Caco-2 (cell line): ENCODE results near the gene CGB8. TPM values are rescaled to one million over a fixed set of nuclear protein-coding genes. Genes with fewer than 3 reads are reported as not detected.

Experiments
- BruUV-seq: library from RNA; stranded (reverse); fragments of 400-500 nt; replicated peaks from 2 replicates; lab custom pipeline; 2021; lab: Mats Ljungman, UMichigan
- CTCF ChIA-PET: fragments of 300-600 bp; sonication (Branson Sonifier 250); formaldehyde crosslinking; loops from one replicate; lab custom pipeline; 2022; ENCODE audit warnings: antibody characterized with exemption; lab: Charles Lee
- POLR2A ChIA-PET: fragments of 300-600 bp; sonication (Branson Sonifier 250); formaldehyde crosslinking; loops from one replicate; lab custom pipeline; 2022; ENCODE audit warnings: antibody characterized with exemption; lab: Charles Lee
- DNase-seq, 2 experiments: peaks; one replicate each; pipeline versions ENCODE4 v3.0.0 to v3.0.0-alpha.2; 2020 to 2022
- H3K27me3 ChIP-seq: replicated peaks from 2 replicates; pipeline ENCODE4 v1.6.0; 2011; ENCODE audit warnings: low read length; ENCODE audit not compliant: control insufficient read depth, insufficient read depth
- H3K36me3 ChIP-seq: 2 replicates; pipeline ENCODE4 v1.5.1; 2011; ENCODE audit warnings: low read length; ENCODE audit not compliant: control insufficient read depth, insufficient read depth
- H3K4me1 ChIP-seq: fragments of 250-450 bp; sonication (Bioruptor Pico); 2 replicates; pipeline ENCODE4 v1.5.1; 2020; ENCODE audit warnings: mild to moderate bottlenecking
- H3K4me3 ChIP-seq: 2 replicates; pipeline ENCODE4 v1.5.1; 2011; ENCODE audit warnings: low read depth, mild to moderate bottlenecking, control low read depth, low read length
- H3K9me3 ChIP-seq: fragments of 250-450 bp; sonication (Bioruptor Pico); 2 replicates; pipeline ENCODE4 v1.5.1; 2020; ENCODE audit warnings: mild to moderate bottlenecking, moderate library complexity
- H3K27ac Mint-ChIP-seq: one replicate; pipeline ENCODE4 v1.8.0; 2022; ENCODE audit warnings: mixed read lengths; ENCODE audit not compliant: unreplicated experiment
- H3K27me3 Mint-ChIP-seq: one replicate; pipeline ENCODE4 v1.8.0; 2022; ENCODE audit warnings: mixed read lengths; ENCODE audit not compliant: insufficient read depth, unreplicated experiment
- H3K36me3 Mint-ChIP-seq: one replicate; pipeline ENCODE4 v1.8.0; 2022; ENCODE audit warnings: mild to moderate bottlenecking, mixed read lengths; ENCODE audit not compliant: insufficient read depth, unreplicated experiment
- H3K4me1 Mint-ChIP-seq: one replicate; pipeline ENCODE4 v1.8.0; 2022; ENCODE audit warnings: low read depth, mixed read lengths; ENCODE audit not compliant: unreplicated experiment
- H3K4me3 Mint-ChIP-seq: one replicate; pipeline ENCODE4 v1.8.0; 2022; ENCODE audit warnings: mild to moderate bottlenecking, moderate library complexity, mixed read lengths; ENCODE audit not compliant: unreplicated experiment
- H3K9me3 Mint-ChIP-seq: one replicate; pipeline ENCODE4 v1.8.0; 2022; ENCODE audit warnings: mixed read lengths; ENCODE audit not compliant: unreplicated experiment
- CTCF ChIP-seq, 2 experiments: fragments of 200-600 bp in 1 of 2; IDR thresholded peaks; 1 replicate in 1 of 2; 2 replicates in 1 of 2; pipeline versions ENCODE4 v1.5.1 to v1.8.0; 2011 to 2022; ENCODE audit warnings: antibody characterized with exemption in 1 of 2, control low read depth in 1 of 2, inconsistent platforms in 1 of 2, low read depth in 1 of 2, low read length in 1 of 2, mild to moderate bottlenecking in 1 of 2, moderate library complexity in 1 of 2; ENCODE audit not compliant: insufficient read depth in 1 of 2, severe bottlenecking in 1 of 2, unreplicated experiment in 1 of 2
- intact Hi-C: fragments of 100-400 bp; cut with micrococcal nuclease; formaldehyde crosslinking; loops from one replicate; pipeline ENCODE4 v1.10.0; 2022; ENCODE audit not compliant: unreplicated experiment
- total RNA-seq: library from RNA; stranded (reverse); gene quantifications from 2 replicates; pipeline ENCODE4 v1.2.3, GENCODE V29; 2022

Gene CGB8
- total RNA-seq, 1 experiment from 2014 or later: not detected

- ChIA-PET CTCF (interaction anchor here (1.4 kb wide), 1 partner anchor 10 kb away, joined by 6 read pairs; no protein-coding TSS in a partner anchor), POLR2A (no interaction called here)
- intact Hi-C loops: no loop called here
- Mint-ChIP-seq H3K27me3 (no peaks in the 10 kb centered on the region), H3K4me1 (no peaks in the 10 kb centered on the region), H3K4me3 (no peak overlapping the region), H3K9me3 (no peaks in the 10 kb centered on the region), H3K27ac (no peak overlapping the region), H3K36me3 (peaks cover 44% of the 10 kb centered on the region)
- TF ChIP-seq CTCF (IDR thresholded peaks at IDR 0.05; ENCODE audit: insufficient read depth in 1 of 2, low read depth in 1 of 2, low read length in 1 of 2, severe bottlenecking in 1 of 2, unreplicated experiment in 1 of 2): no peak
- Histone ChIP-seq H3K9me3 (no peaks in the 10 kb centered on the region), H3K4me3 (no peak overlapping the region), H3K27me3 (no peaks in the 10 kb centered on the region), H3K36me3 (peaks cover 1% of the 10 kb centered on the region; the same call in 1 of the 2 replicates), H3K4me1 (no peaks in the 10 kb centered on the region)
- BruUV-seq: no TSS peak
- no peak for DNase-seq
Measured at GRCh38 chr19:49009828-49010227, 39.1 kb downstream of the CGB8 start.

- H3K27ac Mint-ChIP-seq: no peak overlapping the region
- H3K4me3 Mint-ChIP-seq: no peak overlapping the region
- no peaks in the 10 kb centered on the region for H3K4me1 Mint-ChIP-seq
- no peaks in the 10 kb centered on the region for H3K9me3 Mint-ChIP-seq
- DNase-seq: no peak
- no peak for TF ChIP-seq CTCF (IDR thresholded peaks at IDR 0.05; ENCODE audit: insufficient read depth in 1 of 2, low read depth in 1 of 2, low read length in 1 of 2, severe bottlenecking in 1 of 2, unreplicated experiment in 1 of 2)
- Histone ChIP-seq H3K4me3 (no peak overlapping the region), H3K4me1 (no peaks in the 10 kb centered on the region), H3K27me3 (no peaks in the 10 kb centered on the region), H3K36me3 (peaks cover 1% of the 10 kb centered on the region; the same call in 1 of the 2 replicates), H3K9me3 (no peaks in the 10 kb centered on the region)
- ChIA-PET CTCF (interaction anchor here (1.4 kb wide), 1 partner anchor 91 kb away, joined by 3 read pairs; no protein-coding TSS in a partner anchor), POLR2A (no interaction called here)
- intact Hi-C loops: no loop called here
- peaks cover 62% of the 10 kb centered on the region for H3K36me3 Mint-ChIP-seq
- H3K27me3 Mint-ChIP-seq: no peaks in the 10 kb centered on the region
- no TSS peak for BruUV-seq
Measured at GRCh38 chr19:49006905-49007304, 42.0 kb downstream of the CGB8 start.

GRCh38 chr19:49004964-49005614 lies 43.8 kb downstream of the CGB8 start:
- H3K36me3 Mint-ChIP-seq: peaks cover 66% of the 10 kb centered on the region
- BruUV-seq: no TSS peak

More at GRCh38 chr19:49004964-49005614, 43.8 kb downstream of the CGB8 start:
- H3K4me3 ChIP-seq: no peak overlapping the region
- DNase-seq: no peak
- intact Hi-C loops: no loop called here
- Mint-ChIP-seq H3K4me3 (no peak overlapping the region), H3K27me3 (no peaks in the 10 kb centered on the region), H3K9me3 (no peaks in the 10 kb centered on the region), H3K27ac (no peak overlapping the region), H3K4me1 (no peaks in the 10 kb centered on the region)
- peaks cover 1% of the 10 kb centered on the region; the same call in 1 of the 2 replicates for H3K36me3 ChIP-seq
- TF ChIP-seq CTCF (IDR thresholded peaks at IDR 0.05; ENCODE audit: insufficient read depth in 1 of 2, low read depth in 1 of 2, low read length in 1 of 2, severe bottlenecking in 1 of 2, unreplicated experiment in 1 of 2): no peak
- ChIA-PET CTCF (no interaction called here), POLR2A (no interaction called here)
- H3K27me3 ChIP-seq: no peaks in the 10 kb centered on the region
- no peaks in the 10 kb centered on the region for H3K4me1 ChIP-seq
- no peaks in the 10 kb centered on the region for H3K9me3 ChIP-seq
